ENCODE results near the gene SRRM2.
"Not testable (repeated sequence)": the region's sequence is repeated elsewhere in the genome, so short reads cannot be mapped to it uniquely, and the experiment has no call there.

Gene SRRM2

DNA sequence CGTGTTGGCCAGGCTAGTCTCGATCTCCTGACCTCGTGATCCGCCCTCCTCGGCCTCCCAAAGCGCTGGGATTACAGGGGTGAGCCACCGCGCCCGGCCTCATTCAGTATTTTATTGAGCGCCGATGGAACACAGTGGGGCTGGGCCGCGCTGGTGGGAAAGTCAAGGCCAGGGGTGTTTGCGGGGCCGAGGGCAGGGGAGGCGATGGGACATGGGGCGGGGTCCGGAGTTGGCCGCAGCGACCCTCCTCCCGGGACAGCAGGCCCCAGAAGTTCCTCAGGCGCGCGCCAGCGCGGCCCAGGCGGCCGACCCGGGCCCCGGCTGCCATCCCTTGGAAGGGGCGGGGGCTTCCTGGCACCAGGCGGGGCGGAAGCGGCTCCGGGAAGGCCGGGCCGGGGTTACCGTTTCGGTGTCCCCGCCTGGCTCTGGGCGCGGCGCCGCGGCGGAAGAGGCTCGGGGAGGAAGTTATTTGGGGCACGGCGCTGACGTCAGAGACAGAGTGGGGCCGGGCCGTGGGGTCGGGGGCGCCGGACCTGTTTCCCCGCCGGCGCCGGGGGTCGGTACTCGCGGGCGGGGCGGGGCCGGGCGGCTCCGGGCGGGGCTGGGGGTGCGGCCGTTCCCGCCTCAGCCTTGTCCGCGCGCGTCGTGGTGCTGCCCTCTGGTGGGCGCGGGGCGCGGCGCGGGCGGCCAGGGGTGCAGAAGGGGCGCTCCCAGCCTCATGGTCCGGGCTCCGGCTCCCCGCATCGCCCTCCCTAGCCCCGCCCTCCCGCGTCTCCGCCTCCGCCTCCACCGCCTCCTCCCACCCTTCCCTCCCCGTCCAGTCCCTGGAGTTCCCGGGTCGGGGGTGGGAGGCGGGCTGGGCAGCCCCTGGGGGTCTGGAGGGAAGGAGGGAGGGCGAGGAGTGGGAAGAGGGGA lies 31.5 kb upstream of the SRRM2 start:
- TF ChIP-seq, protein P1, sequence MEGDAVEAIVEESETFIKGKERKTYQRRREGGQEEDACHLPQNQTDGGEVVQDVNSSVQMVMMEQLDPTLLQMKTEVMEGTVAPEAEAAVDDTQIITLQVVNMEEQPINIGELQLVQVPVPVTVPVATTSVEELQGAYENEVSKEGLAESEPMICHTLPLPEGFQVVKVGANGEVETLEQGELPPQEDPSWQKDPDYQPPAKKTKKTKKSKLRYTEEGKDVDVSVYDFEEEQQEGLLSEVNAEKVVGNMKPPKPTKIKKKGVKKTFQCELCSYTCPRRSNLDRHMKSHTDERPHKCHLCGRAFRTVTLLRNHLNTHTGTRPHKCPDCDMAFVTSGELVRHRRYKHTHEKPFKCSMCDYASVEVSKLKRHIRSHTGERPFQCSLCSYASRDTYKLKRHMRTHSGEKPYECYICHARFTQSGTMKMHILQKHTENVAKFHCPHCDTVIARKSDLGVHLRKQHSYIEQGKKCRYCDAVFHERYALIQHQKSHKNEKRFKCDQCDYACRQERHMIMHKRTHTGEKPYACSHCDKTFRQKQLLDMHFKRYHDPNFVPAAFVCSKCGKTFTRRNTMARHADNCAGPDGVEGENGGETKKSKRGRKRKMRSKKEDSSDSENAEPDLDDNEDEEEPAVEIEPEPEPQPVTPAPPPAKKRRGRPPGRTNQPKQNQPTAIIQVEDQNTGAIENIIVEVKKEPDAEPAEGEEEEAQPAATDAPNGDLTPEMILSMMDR (conservative IDR thresholded peaks at IDR 0.05; ENCODE audit: low read length): peak; percentile 35

GRCh38 chr16:2721634-2722173 lies 30.7 kb upstream of the SRRM2 start:
- H3K4me3 ChIP-seq (ENCODE audit: low read length): peak overlapping the region; percentile 44
- DNase-seq (ENCODE audit: low read depth): not testable (repeated sequence)

More for the DNA sequence above, 31.5 kb upstream of the SRRM2 start:
- DNase-seq (ENCODE audit: low read depth): peak; percentile 78
- H3K4me3 ChIP-seq (ENCODE audit: low read length): peak overlapping the region; percentile 64

GRCh38 chr16:2724088-2724676 lies 28.3 kb upstream of the SRRM2 start:
- no peak for DNase-seq (ENCODE audit: low read depth)
- TF ChIP-seq, protein P1 (conservative IDR thresholded peaks at IDR 0.05; ENCODE audit: low read length): no peak
- no peak overlapping the region for H3K4me3 ChIP-seq (ENCODE audit: low read length)

DNA sequence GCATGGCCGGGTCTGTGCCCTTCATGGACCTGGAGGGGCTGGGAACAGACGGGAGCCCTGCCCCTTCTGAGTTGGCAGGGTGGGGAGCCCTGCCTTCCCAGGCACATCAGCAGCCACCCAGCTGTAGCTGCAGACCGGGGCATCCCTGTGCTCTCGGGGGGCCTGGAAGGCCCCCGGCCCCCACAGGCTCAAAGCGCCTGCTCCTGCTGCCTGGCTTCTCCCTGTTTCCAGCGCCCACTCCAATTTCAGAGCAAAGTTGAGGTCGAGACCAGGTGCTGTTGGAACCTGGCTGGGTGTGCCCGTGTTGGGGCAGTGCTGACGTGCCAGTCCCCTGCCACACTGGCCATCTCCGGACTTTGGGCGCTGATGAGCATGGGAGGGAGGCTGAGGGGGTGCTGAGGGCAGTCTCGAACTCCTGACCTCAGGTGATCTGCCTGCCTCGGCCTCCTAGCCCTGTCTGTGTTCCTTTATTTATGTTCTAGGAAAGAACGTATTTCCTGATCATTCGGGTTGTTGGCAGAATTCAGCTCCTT lies 27.6 kb upstream of the SRRM2 start:
- TF ChIP-seq, protein P1 (conservative IDR thresholded peaks at IDR 0.05; ENCODE audit: low read length): no peak
- DNase-seq (ENCODE audit: low read depth): no peak
- H3K4me3 ChIP-seq (ENCODE audit: low read length): no peak overlapping the region

DNA sequence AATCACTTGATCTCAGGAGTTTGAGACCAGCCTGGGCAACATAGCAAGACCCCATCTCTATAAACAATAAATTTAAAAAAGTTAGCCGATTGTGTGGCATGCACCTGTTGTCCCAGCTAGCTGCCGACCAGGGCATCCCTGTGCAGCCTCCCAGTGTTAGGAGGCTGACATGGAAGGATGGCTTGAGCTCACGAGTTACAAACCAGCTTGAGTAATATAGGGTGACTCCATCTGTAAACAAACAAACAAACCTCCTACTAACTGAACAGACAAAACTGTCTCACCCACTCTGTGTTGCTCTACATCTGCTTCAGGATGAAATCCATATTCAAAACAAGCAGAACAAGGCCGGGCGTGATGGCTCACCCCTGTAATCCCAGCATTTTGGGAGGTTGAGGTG lies 25.5 kb upstream of the SRRM2 start:
- no peak for DNase-seq (ENCODE audit: low read depth)
- no peak overlapping the region for H3K4me3 ChIP-seq (ENCODE audit: low read length)
- TF ChIP-seq, protein P1 (conservative IDR thresholded peaks at IDR 0.05; ENCODE audit: low read length): no peak

GRCh38 chr16:2728034-2728433 lies 24.4 kb upstream of the SRRM2 start:
- TF ChIP-seq, protein P1 (conservative IDR thresholded peaks at IDR 0.05; ENCODE audit: low read length): no peak
- no peak overlapping the region for H3K4me3 ChIP-seq (ENCODE audit: low read length)
- no peak for DNase-seq (ENCODE audit: low read depth)

GRCh38 chr16:2734844-2735515 lies 17.5 kb upstream of the SRRM2 start:
- no peak for DNase-seq (ENCODE audit: low read depth)
- H3K4me3 ChIP-seq (ENCODE audit: low read length): no peak overlapping the region
- TF ChIP-seq, protein P1 (conservative IDR thresholded peaks at IDR 0.05; ENCODE audit: low read length): no peak

Data from AG10803 (cell line).